ENCODE results near the gene DDX10.
"Not testable (repeated sequence)": the region's sequence is repeated elsewhere in the genome, so short reads cannot be mapped to it uniquely, and the experiment has no call there.

The DDX10 gene

DNA sequence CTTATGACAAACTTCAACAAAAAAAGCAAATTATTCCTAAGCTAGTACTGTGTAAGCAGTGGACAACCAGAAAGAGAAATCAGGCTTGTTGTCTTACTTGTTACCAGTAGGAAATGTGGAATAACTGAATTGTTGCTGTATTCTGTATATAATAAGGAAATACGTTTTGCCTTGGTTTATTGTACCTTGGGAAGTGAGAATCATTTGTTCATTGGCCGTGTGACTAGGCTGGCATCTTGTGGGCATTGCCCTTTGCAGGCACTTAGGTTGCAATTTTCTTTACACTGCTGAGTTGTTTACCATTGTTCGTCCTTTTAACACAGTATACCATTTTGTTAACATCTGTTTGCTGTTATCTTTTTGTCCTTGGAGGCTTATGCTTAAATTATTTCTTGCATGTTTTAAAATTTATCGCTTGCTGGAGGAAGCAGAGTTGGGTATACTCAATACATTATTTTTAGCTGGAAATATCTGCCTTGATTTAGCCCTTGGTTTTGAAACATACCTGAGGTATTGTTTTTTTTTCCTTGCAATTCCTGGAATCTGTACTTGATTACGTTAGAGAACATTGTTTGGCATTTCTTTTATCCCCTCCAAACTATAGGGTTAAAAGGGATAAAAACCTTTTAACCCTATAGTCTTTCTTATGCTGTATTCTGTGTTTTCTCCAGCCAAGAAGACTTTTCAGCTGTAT is 109.3 kb downstream of the DDX10 start:
- no peak for DNase-seq (ENCODE audit: low read depth)

DNA sequence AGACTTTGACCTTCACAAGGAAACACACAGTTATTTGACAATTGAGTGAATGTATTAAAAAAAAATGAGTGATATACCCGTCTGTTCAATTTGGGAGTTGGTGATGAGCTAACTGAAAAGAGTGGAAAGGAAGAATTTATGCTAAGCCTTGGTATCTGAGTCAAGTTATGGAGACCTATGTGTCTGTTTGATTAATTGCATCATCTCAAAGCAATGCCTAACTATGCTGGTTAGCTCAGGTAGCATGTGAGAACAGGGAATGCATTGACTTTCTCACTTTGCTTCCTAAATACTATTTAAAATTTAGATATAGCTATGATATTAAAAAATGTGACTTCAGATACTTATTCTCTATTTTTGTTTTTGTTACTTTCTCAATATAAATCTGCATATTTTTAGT is 110.5 kb downstream of the DDX10 start:
- DNase-seq (ENCODE audit: low read depth), result no peak

DNA sequence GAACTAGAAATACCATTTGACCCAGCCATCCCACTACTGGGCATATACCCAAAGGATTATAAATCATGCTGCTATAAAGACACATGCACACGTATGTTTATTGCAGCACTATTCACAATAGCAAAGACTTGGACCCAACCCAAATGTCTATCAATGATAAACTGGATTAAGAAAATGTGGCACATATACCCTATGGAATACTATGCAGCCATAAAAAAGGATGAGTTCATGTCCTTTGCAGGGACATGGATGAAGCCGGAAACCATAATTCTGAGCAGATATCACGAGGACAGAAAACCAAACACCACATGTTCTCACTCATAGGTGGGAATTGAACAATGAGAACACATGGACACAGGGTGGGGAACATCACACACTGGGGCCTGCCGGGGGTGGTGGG is 114.3 kb downstream of the DDX10 start:
- DNase-seq (ENCODE audit: low read depth), result not testable (repeated sequence)

DNA sequence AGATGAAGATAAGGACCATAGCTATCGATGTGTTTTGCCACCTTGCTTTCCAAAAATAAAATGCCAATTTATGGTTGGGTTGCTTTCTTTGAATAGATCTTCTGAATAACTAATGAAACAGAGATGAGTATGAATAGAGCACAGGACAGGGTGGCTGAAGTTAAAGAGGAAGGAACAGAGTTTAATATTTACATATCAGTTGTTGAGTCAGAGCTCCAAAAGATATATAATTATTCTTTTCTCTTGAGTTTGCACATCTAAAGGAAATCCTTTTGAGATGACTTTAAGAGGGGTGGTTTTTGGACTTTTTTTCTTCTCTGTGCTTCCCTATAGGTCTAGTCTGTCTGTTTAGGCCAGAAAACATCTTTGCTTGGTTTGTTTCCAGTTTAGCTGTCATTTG is 115.2 kb downstream of the DDX10 start:
- DNase-seq (ENCODE audit: low read depth), result no peak

DNA sequence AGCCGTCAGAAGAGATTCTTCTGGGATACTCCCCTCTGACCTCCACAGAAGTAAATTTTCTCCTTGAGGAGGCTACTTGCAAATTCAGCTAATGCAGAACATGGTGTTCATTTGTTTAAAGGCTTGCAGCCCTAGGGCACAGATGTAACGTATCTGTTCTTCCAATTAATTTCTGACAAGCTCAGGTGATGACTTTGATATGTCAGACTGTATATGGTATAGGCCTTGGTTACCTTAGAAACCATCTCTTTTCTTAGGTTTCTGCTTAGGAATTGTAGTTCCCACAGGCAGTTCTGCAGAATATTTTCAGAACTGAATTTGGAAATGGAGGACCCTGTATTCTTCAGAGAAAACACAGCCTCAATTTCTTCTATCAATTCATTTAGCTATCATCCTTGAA is 117.1 kb downstream of the DDX10 start:
- DNase-seq (ENCODE audit: low read depth), result no peak

DNA sequence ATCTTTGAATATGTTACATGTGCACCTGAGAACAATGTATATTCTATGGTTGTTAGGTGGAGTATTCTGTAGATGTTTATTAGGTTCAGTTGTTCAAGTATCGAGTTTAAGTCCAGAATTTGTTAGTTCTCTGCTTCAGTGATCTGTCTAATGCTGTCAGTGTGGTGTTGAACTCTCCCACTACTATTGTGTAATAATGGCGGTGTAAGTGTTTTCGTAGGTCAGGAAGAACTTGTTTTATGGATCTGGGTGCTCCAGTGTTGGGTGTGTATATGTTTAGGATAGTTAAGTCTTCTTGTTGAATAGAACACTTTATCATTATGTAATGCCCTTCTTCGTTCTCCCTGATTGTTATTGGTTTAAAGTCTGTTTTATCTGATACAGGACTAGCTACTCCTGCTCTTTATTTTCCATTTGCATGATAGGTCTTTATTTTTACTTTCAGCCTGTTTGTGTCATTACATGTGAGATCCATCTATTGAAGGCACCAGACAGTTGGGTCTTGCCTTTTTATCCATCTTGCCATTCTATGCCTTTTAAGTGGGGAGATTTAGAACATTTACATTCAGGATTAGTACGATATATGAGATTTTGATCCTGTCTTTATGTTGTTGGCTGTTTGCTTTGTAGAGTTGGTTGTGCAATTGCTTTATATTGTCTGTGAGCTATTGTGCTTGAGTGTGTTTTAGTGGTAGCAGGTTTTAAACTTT is 121.6 kb downstream of the DDX10 start:
- no peak for DNase-seq (ENCODE audit: low read depth)

DNA sequence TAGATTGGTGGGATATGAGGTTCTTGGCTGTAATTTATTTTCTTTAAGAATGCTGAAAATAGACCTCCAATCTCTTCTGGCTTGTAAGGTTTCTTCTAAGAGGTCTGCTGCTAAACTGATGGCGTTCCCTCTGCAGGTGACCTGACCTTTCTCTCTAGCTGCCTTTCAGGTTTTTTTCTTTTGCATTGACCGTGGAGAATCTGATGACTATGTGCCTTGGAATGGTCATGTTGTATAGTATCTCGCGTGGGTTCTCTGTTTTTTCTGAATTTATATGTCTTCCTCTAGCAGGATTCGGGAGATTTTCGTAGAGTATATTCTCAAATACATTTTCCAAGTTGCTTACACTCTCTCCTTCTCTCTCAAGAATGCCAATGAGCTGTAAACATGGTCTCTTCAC is 122.2 kb downstream of the DDX10 start:
- no peak for DNase-seq (ENCODE audit: low read depth)

DNA sequence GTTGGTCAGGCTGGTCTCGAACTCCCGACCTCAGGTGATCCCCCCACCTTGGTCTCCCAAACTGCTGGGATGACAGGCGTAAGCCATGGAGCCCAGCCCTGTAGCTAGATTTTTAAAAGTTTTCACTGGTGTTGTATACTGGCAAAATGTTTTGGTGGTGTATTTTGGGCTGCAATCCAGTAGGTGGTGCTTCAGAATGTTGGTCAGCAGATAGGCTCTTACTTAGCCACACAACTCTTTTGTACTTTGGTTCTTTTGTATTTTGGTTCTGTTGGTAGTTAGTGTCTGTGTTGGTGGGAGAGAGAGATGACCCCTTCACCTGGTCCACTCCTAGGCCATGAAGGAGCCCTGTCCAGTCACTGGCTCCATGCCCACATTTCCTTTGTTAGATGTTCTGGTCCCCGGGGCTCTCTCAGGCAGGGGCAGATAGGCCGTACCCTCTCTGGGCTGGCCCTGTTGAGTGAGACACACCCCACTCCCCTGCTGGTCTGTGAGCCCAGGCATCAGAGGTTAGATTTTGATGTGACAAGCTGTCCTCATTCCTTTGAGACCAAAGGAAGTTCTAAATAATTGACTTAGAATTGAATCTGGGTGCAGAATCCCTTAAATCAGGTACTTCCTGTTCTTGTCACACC is 123.8 kb downstream of the DDX10 start:
- no peak for DNase-seq (ENCODE audit: low read depth)

DNA sequence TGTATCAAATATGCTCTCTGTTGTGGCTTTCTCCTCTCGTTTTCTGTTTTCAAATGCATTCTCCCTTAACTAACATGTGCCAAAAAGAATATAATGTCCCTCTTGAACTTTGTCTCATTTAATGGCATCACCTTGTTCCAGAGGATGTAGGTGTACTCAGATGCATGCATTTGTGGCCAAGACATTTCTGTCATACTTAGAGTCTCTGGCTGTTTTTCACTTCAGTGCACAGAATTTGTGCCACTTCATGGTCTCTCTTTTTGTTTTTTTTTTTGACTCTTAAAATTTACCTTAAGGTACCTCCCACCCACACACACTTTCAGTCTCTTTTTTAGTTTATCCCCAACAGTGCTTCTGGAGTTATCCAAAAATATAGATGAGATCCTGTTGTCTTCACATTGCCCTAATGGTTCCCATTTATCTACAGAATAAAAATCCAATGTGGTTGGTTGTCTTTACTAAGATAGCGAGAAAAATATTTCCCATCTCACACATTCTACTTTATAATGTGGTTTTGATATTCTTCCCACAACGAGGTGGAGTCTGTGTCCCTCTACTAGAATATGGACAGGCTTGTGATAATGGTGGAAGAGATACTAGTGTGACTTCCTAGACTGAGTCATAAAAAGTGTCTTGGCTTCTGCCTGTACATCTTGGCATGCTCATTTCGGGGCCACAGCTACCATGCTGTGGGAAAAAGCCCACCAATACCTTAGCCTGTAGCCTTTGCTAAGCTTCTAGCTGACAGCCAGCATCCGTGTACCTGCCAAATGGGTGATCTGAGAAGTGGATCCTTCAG is 125.8 kb downstream of the DDX10 start:
- DNase-seq (ENCODE audit: low read depth), result no peak

DNA sequence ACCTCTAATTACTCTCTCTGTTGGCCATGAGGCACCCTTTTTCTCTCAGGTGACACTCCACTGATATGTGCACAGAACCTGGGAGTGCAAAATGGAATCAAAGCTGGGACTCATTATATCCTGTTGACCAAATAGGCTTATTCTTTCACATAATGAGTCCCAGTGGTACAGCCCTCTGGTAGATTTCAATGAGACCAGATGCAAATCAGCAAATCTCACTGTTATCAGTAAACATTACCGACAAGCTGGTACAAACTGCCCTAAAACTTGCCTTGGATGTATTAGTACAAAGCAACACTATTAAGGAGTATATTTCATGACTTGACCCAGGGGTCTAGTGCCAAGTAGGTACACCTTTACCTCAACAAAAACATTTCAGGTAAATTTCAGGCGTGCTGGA is 128.3 kb downstream of the DDX10 start:
- no peak for DNase-seq (ENCODE audit: low read depth)

DNA sequence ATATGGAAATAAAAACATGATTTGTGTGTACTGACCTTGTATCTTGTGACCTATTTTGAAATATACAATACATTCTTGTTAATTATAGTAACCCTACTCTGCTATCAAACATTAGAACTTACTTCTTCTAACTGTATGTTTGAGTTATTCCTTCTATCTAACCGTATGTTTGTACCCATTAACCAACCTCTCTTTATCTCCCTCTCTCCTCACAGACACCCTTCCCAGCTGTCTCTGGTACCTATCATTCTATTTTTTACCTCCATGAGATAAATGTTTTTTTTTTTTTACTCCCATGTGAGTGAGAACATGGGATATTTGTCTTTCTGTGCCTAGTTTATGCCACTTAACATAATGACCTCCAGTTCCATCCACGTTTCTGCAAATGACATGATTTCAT is 128.7 kb downstream of the DDX10 start:
- no peak for DNase-seq (ENCODE audit: low read depth)

DNA sequence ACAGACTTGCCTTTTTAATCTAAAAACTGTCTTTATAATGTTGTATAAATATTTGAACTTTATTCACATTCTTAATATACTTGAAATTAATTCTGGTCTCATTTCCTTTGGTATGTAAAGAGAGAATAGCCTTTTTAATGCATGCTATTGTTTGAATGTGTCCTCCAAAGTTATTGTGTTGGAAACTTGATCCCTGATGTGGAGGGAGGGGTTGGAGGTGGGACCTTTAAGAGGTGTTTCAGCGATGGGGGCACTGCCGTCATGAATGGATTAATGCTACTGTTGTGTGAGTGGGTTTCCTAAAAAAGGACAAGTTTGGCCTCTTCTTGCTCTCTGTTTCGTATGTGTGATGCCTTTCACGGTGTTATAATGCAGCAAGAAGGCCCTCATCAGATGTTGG is 131.7 kb downstream of the DDX10 start:
- no peak for DNase-seq (ENCODE audit: low read depth)

DNA sequence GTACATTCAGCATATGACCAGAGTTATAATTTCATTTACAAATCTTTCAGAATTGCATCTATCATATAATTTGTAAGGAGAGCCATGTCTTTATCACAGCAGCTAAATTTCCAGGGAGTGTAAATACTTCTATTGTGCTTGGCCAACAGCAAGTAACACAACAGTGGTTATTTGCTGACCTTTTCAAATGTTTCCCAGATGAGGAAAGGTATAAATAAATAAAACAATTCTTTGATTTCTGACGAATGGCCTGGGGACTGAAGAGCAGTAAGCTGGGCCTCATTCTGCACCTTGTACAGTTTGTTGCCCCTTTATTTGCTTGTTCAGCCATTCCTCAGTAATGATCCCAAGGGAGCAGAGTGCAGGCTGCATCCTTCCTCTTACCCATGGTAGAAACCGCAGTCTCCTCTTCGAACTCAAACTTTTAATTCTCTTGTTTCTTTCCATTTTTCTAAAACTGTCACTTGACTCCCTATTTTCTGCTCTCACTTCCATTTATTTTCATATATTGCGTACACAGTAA is 132.8 kb downstream of the DDX10 start:
- DNase-seq (ENCODE audit: low read depth), result no peak

DNA sequence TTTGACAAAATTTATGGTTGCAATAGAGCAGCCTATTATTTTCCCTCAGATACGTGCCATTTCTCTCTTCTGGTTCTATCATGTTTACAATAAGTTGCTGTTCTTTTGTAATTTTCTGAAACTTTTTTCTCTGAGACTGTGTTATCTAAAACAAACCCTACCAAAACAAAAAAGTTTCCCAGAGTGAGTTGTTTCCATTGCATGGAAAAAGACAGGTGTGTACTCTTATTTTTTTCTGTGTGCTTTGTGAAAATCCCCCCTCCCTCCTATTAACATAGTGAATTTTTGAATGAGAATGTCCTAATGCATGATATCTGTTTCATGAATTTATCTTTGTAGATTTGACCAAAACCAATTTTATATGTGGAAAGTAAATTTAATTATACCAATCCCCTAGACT is 137.6 kb downstream of the DDX10 start:
- DNase-seq (ENCODE audit: low read depth), result no peak

DNA sequence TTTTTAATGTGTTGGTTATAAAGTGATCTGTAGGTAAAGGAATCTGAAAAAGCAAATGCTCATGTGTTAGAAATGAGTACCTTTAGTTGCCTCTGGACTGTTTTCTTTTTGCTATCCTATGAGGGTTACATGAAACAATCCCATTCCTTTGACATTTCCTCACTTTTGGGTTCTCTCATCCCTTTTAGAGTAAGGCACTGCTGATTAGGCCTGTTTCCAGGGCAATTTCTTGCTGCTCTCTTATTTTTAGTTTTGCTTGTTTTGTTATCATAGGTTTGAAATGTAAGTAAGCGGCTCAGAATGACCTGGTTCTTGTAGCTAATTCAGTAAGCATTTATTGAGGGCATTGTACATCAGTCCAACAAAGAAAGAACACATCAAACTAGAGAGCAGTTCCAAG is 138.9 kb downstream of the DDX10 start:
- DNase-seq (ENCODE audit: low read depth), result no peak

DNA sequence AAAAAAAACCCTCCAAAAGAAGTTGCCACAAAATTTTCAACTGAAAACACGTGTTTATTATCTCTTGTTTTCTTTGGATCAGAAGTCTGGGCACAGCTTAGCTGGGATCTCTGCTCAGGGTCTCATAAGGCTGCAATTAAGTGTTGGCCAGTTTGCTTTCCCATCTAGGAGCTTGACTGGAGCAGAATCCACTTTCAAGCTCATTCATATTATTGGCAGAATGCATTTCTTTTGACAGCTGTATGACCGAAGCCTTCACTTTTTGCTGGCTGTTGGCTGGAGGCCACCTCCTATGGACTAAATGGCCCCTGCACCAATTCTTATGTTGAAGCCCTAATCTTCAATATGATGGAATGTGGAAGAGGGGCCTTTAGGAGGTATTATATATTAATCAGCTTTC is 139.6 kb downstream of the DDX10 start:
- no peak for DNase-seq (ENCODE audit: low read depth)

DNA sequence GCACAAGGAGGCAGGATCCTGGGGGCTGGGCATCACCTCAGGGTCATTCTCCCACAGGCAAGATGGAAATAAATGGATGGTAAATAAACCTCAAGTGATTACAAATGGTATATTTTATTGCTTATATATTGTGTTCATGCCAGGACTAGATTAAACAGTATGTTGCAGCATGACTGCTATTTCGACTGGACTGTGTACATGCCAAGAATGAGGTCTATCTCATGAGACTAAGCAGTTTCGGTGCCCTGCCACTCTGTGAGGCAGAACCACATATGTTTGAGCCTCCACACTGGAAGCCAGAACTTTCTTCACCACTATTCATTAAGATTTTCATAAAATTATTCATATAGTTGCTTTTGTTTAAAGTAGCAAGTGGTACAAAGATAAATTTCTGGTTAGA is 140.2 kb downstream of the DDX10 start:
- no peak for DNase-seq (ENCODE audit: low read depth)

DNA sequence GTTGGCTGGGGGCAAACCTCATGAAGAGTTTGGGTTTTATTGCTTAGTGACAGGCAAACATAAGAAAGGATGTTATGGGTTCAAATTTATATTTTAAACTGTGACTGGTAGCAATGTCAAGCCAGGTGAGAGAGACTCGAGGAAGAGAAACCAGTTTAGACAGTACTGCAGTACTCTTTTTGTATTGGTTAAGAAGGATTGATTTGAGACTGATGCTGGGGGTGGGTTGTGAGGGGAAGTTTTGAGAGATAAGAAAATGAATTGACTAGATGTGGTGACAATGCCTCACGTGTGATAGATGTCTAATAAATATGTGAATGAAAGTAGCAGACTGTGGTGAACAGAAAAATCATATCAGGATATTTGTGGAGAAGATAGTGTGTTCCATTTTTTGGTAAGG is 142.4 kb downstream of the DDX10 start:
- DNase-seq (ENCODE audit: low read depth), result no peak

DNA sequence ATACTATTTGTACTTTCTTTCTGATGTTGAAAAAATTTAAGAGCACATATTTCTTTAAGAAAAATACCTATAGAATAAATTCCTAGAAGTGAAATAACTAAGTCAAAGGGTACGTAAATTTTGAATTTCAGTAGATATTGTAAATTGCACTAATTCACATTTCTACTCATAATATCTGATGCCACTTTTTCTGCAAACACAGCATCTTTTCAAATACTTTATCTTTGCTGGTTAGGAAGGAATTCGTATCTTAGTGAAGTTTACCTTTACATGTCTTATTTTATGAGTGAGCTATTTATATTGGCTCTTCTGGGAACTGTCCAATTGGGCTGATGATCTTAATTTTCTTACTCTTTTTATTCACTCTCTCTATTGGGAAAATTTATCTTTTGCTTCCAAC is 148.2 kb downstream of the DDX10 start:
- DNase-seq (ENCODE audit: low read depth), result no peak

DNA sequence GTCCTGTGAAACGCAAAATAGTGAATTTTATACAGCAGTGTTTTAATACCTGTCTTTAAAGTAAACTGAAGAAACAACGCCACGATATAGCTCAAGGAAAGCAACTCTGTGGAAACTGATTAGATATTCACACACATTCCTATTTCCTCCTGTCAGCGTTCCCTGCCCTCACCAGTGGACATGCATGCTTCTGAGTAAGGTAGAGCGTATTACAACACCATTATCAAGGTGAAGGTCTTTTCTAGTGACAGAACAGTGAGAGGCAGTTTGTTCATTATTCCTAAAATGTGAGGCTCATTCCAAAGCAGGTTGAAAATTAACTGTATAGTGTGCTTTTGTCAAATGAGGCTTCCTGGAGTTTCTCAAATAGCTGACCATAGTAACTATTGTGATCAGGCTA is 153.1 kb downstream of the DDX10 start:
- DNase-seq (ENCODE audit: low read depth), result no peak

DNA sequence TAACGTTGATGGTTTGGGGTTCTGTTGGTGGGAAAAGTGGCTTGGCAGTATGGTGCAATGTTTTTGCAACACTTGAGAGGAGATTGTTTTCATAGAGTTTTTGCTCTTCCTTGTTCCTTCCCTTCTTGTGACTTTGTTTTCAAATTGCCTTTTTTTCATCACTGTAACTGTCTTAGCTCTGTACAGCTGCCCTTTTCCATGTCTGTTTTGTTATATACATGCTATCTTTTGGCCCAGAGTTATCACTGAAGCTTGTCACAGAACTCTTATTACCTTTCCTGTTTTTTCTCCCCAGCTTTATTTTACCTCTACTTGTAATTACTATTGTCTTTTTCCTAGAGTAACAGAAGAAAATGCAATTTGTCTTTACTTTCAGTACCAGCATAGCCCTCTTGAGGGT is 154.1 kb downstream of the DDX10 start:
- DNase-seq (ENCODE audit: low read depth), result no peak

DNA sequence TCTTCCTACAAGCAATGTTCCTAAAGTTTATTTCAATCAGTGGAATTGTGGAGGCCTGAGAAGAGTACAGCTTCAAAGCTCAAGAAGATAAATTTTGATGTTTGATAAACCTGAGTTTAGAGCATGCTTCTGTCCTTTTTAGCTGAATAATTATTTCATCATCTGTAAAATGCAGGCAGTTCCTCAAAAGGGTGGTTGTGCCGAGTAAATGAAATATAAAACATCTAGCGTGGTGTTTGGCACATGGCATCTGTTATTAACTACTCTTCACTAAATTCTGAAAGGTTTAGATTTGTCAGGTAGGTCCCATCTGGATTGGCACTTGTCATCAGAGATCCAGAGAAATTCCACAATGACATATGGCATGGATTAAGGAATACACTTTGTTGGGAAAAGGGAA is 155.1 kb downstream of the DDX10 start:
- no peak for DNase-seq (ENCODE audit: low read depth)

DNA sequence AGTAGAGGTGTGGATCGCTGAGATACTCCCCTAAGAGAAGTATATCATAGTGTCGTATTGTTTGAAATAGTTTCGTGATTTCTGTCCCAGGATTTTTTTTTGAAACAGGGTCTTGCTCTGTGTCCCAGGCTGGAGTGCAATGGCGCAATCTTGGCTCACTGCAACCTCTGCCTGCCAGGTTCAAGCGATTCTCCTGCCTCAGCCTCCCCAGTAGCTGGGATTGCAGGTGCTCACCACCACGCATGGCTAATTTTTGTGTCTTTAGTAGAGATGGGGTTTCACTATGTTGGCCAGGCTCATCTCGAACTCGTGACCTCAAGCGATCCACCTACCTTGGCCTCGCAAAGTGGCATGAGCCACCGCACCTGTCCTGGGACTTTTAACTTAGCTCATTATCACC is 159.1 kb downstream of the DDX10 start:
- not testable (repeated sequence) for DNase-seq (ENCODE audit: low read depth)
